Panc1 (cell line): ENCODE results near the gene FBXW7. TPM values are rescaled to one million over a fixed set of nuclear protein-coding genes. Genes with fewer than 3 reads are reported as not detected.

Experiments used
- ATAC-seq: fragments of 200-7000 bp; cut with Tn5 transposase; 2 replicates; pipeline ENCODE4 v1.9.1; 2020; ENCODE audit warnings: mild to moderate bottlenecking, moderate library complexity
- BruUV-seq: library from RNA; stranded (reverse); fragments of 400-500 nt; replicated peaks from 2 replicates; lab custom pipeline; 2021; lab: Mats Ljungman, UMichigan
- CTCF ChIA-PET: fragments of 300-600 bp; sonication (Branson Sonifier 250); formaldehyde crosslinking; loops from one replicate; lab custom pipeline; 2022; ENCODE audit warnings: antibody characterized with exemption; lab: Charles Lee
- POLR2A ChIA-PET: fragments of 300-600 bp; sonication (Branson Sonifier 250); formaldehyde crosslinking; loops from one replicate; lab custom pipeline; 2022; ENCODE audit warnings: antibody characterized with exemption; lab: Charles Lee
- DNase-seq: peaks from one replicate; pipeline ENCODE4 v3.0.0-alpha.2; 2010; ENCODE audit warnings: low read depth, low spot score
- H3K27ac ChIP-seq: 2 replicates; pipeline ENCODE4 v1.5.1; 2011; ENCODE audit warnings: mild to moderate bottlenecking, low read length, inconsistent platforms
- H3K27me3 ChIP-seq: fragments of 200-500 bp; sonication (Bioruptor generic); 2 replicates; pipeline ENCODE4 v1.6.0; 2014; ENCODE audit warnings: low read length, inconsistent platforms; ENCODE audit not compliant: control insufficient read depth, insufficient read depth
- H3K36me3 ChIP-seq: fragments of 200-500 bp; sonication (Bioruptor generic); 2 replicates; pipeline ENCODE4 v1.5.1; 2014; ENCODE audit warnings: inconsistent platforms, mild to moderate bottlenecking, low read length, moderate library complexity; ENCODE audit not compliant: control insufficient read depth, insufficient read depth
- H3K4me1 ChIP-seq: 2 replicates; pipeline ENCODE4 v1.5.1; 2011; ENCODE audit warnings: inconsistent platforms, mild to moderate bottlenecking, low read length, moderate library complexity; ENCODE audit not compliant: control insufficient read depth, insufficient read depth
- H3K4me3 ChIP-seq, 2 experiments: 2 replicates each; pipeline ENCODE4 v1.5.1; 2011 to 2012; ENCODE audit warnings: low read depth in 2 of 2, low read length in 2 of 2, mild to moderate bottlenecking in 2 of 2, inconsistent platforms in 1 of 2, moderate library complexity in 1 of 2
- H3K9me3 ChIP-seq: fragments of 200-500 bp; sonication (Bioruptor generic); 2 replicates; pipeline ENCODE4 v1.5.1; 2014; ENCODE audit warnings: low read depth, mild to moderate bottlenecking, inconsistent platforms, low read length, moderate library complexity; ENCODE audit not compliant: control insufficient read depth, insufficient read depth
- POLR2AphosphoS5 ChIP-seq: IDR thresholded peaks from 2 replicates; pipeline ENCODE4 v1.6.1; 2012; ENCODE audit warnings: mild to moderate bottlenecking, low read depth, low read length, moderate library complexity
- SIN3A ChIP-seq: IDR thresholded peaks from 2 replicates; pipeline ENCODE4 v1.6.1; 2012; ENCODE audit warnings: low read depth, mild to moderate bottlenecking, low read length, moderate library complexity, borderline replicate concordance; ENCODE audit not compliant: insufficient read depth
- TCF7L2 ChIP-seq: IDR thresholded peaks from 2 replicates; pipeline ENCODE4 v1.6.1; 2011; ENCODE audit warnings: mild to moderate bottlenecking, low read depth, low read length, inconsistent platforms
- in situ Hi-C: cut with HindIII; loops from 2 replicates; pipeline ENCODE4 v1.10.0; 2016; ENCODE audit warnings: low sequenced_read_pairs, low pct_unique_long_range_greater_than_20kb
- intact Hi-C: fragments of 100-400 bp; cut with micrococcal nuclease; formaldehyde crosslinking; loops from one replicate; pipeline ENCODE4 v1.10.0; 2022; ENCODE audit not compliant: unreplicated experiment
- total RNA-seq: library from RNA; stranded (reverse); gene quantifications from one replicate; pipeline ENCODE4 v1.2.1, GENCODE V29; 2021; ENCODE audit not compliant: unreplicated experiment
- TF ChIP-seq, protein P1 (sequence below): fragments of 450-650 bp; IDR thresholded peaks from 2 replicates; pipeline ENCODE4 v1.5.1; 2017; ENCODE audit warnings: mild to moderate bottlenecking
- TF ChIP-seq, protein P2 (sequence below), 2 experiments: IDR thresholded peaks; 2 replicates each; pipeline ENCODE4 v1.6.1; 2011 to 2012; ENCODE audit warnings: low read depth in 2 of 2, control low read depth in 1 of 2, low read length in 1 of 2, mild to moderate bottlenecking in 1 of 2, moderate library complexity in 1 of 2; ENCODE audit not compliant: insufficient read depth in 1 of 2

Gene FBXW7
- total RNA-seq, 1 experiment from 2014 or later: 16.2 TPM

DNA sequence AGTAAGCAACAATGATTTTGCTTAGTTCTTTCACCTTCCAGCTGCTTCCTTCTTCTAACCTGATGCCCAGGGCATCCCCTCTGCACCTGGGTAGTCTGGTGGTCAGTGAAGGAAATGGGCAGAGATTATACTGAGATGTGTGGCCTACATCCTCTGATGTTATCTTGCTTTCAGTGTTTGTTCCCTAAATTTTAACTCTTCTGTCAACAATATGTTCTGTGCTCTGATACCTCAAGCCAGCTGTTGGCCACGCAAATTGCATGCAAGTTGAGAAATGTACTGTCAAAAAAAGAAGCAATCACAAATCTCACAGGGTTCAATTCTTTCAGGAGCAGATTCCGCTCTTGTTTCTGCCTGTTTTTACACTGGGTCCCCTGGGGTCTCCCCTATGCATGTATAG, 73.8 kb downstream of the FBXW7 start:
- BruUV-seq: no TSS peak
- Histone ChIP-seq H3K4me1 (no peaks in the 10 kb centered on the region), H3K27ac (no peak overlapping the region), H3K27me3 (no peaks in the 10 kb centered on the region), H3K4me3 (no peak overlapping the region), H3K9me3 (no peaks in the 10 kb centered on the region), H3K36me3 (no peaks in the 10 kb centered on the region)
- ChIA-PET POLR2A (no interaction called here), CTCF (no interaction called here)
- DNase-seq (no peak), ATAC-seq (no peak)
- TF ChIP-seq SIN3A (no peak), TCF7L2 (no peak), POLR2AphosphoS5 (no peak)
- TF ChIP-seq, protein P1, sequence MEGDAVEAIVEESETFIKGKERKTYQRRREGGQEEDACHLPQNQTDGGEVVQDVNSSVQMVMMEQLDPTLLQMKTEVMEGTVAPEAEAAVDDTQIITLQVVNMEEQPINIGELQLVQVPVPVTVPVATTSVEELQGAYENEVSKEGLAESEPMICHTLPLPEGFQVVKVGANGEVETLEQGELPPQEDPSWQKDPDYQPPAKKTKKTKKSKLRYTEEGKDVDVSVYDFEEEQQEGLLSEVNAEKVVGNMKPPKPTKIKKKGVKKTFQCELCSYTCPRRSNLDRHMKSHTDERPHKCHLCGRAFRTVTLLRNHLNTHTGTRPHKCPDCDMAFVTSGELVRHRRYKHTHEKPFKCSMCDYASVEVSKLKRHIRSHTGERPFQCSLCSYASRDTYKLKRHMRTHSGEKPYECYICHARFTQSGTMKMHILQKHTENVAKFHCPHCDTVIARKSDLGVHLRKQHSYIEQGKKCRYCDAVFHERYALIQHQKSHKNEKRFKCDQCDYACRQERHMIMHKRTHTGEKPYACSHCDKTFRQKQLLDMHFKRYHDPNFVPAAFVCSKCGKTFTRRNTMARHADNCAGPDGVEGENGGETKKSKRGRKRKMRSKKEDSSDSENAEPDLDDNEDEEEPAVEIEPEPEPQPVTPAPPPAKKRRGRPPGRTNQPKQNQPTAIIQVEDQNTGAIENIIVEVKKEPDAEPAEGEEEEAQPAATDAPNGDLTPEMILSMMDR: no peak
- TF ChIP-seq, protein P2, sequence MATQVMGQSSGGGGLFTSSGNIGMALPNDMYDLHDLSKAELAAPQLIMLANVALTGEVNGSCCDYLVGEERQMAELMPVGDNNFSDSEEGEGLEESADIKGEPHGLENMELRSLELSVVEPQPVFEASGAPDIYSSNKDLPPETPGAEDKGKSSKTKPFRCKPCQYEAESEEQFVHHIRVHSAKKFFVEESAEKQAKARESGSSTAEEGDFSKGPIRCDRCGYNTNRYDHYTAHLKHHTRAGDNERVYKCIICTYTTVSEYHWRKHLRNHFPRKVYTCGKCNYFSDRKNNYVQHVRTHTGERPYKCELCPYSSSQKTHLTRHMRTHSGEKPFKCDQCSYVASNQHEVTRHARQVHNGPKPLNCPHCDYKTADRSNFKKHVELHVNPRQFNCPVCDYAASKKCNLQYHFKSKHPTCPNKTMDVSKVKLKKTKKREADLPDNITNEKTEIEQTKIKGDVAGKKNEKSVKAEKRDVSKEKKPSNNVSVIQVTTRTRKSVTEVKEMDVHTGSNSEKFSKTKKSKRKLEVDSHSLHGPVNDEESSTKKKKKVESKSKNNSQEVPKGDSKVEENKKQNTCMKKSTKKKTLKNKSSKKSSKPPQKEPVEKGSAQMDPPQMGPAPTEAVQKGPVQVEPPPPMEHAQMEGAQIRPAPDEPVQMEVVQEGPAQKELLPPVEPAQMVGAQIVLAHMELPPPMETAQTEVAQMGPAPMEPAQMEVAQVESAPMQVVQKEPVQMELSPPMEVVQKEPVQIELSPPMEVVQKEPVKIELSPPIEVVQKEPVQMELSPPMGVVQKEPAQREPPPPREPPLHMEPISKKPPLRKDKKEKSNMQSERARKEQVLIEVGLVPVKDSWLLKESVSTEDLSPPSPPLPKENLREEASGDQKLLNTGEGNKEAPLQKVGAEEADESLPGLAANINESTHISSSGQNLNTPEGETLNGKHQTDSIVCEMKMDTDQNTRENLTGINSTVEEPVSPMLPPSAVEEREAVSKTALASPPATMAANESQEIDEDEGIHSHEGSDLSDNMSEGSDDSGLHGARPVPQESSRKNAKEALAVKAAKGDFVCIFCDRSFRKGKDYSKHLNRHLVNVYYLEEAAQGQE (IDR thresholded peaks at IDR 0.05; ENCODE audit: insufficient read depth in 1 of 2, low read depth in 2 of 2, low read length in 1 of 2): no peak
- in situ Hi-C loops: no loop called here
- intact Hi-C loops: no loop called here

DNA sequence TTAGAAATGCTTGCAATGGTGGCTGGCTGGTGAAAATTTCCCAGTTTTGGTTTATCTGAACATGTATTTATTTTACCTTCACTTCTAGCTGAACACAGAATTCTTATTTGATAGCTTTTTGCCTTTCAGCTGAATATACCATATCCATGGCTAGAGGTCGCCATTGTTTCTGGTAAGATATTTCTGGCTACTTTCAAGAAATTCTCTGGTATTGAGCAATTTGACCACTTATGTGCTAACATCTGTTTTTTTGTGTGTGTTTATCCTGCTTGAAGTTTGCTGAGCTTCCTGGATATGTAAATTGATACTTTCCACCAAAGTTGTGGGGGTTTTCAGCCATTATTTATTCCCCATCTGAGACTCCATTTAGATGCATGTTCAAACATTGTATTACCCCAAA, 75.4 kb downstream of the FBXW7 start:
- Histone ChIP-seq H3K9me3 (no peaks in the 10 kb centered on the region), H3K36me3 (no peaks in the 10 kb centered on the region), H3K27me3 (no peaks in the 10 kb centered on the region), H3K27ac (no peak overlapping the region), H3K4me3 (no peak overlapping the region), H3K4me1 (no peaks in the 10 kb centered on the region)
- no TSS peak for BruUV-seq
- in situ Hi-C loops: no loop called here
- ChIA-PET POLR2A (interaction anchor here (0.6 kb wide), 1 partner anchor 9 kb away, joined by 3 read pairs; no protein-coding TSS in a partner anchor), CTCF (no interaction called here)
- no peak for DNase-seq
- no peak for ATAC-seq
- TF ChIP-seq, protein P1: peak; percentile 3; the same call in 1 of the 2 replicates
- no peak for TF ChIP-seq TCF7L2
- intact Hi-C loops: no loop called here

DNA sequence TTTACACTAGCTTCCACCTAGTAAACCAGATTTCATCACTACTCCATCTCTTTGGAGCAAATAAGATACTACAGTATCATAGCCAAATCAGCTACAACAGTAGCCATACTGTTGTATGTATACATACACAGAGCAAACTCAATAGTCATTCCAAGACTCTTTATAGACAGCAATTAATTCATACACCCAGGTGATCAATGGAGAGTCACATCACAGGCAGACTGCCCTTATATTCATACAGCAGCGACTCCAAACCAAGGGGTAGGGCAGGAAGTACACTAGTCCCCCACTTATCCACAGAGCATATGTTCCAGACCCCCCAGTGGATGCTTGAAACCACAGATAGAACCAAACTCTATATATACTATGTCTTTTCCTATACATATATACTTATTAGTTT, 76.6 kb downstream of the FBXW7 start:
- Histone ChIP-seq H3K27ac (no peak overlapping the region), H3K4me3 (no peak overlapping the region), H3K4me1 (no peaks in the 10 kb centered on the region), H3K36me3 (no peaks in the 10 kb centered on the region), H3K9me3 (no peaks in the 10 kb centered on the region), H3K27me3 (no peaks in the 10 kb centered on the region)
- TF ChIP-seq, protein P1: no peak
- no peak for TF ChIP-seq POLR2AphosphoS5
- no peak for TF ChIP-seq TCF7L2
- no peak for DNase-seq
- CTCF ChIA-PET: no interaction called here
- ATAC-seq: no peak
- intact Hi-C loops (no loop called here), in situ Hi-C loops (no loop called here)
- BruUV-seq: no TSS peak
- POLR2A ChIA-PET: no interaction called here
